Stimulated activated CD4-positive, alpha-beta T cell treated with anti-CD3 and anti-CD28 coated beads, Interleukin-1b, Interleukin-23, amount 100 ng/mL, for 4 hours (primary cell): ENCODE data around the gene MEG3.
"Not testable (repeated sequence)": the region's sequence is repeated elsewhere in the genome, so short reads cannot be mapped to it uniquely, and the experiment has no call there.

Source experiments
- DNase-seq, 2 donors: peaks; one replicate each; pipeline ENCODE4 v3.0.0-alpha.2; 2020; ENCODE audit warnings: low read depth in 2 of 2

Gene MEG3

GRCh38 chr14:100788942-100789341 lies 37.0 kb upstream of the MEG3 start:
- no peak for DNase-seq

- DNase-seq: no peak
These were observed 36.2 kb upstream of the MEG3 start for GRCh38 chr14:100789460-100790417.

GRCh38 chr14:100790502-100791347 lies 35.2 kb upstream of the MEG3 start:
- no peak for DNase-seq

GRCh38 chr14:100791348-100791735 lies 34.6 kb upstream of the MEG3 start:
- DNase-seq: no peak

GRCh38 chr14:100791995-100792394 lies 33.9 kb upstream of the MEG3 start:
- DNase-seq: no peak

- DNase-seq: no peak
These were observed 29.0 kb upstream of the MEG3 start for GRCh38 chr14:100796946-100797345.

GRCh38 chr14:100800041-100800440 lies 25.9 kb upstream of the MEG3 start:
- no peak for DNase-seq

GRCh38 chr14:100801433-100801832 lies 24.5 kb upstream of the MEG3 start:
- not testable (repeated sequence) for DNase-seq

GRCh38 chr14:100802179-100802578 lies 23.7 kb upstream of the MEG3 start:
- no peak for DNase-seq

GRCh38 chr14:100802766-100803165 lies 23.2 kb upstream of the MEG3 start:
- DNase-seq: no peak

- no peak for DNase-seq
These were observed 22.7 kb upstream of the MEG3 start for GRCh38 chr14:100803226-100803625.

- DNase-seq: no peak
These were observed 22.2 kb upstream of the MEG3 start for GRCh38 chr14:100803676-100804075.

- no peak for DNase-seq
These were observed 21.8 kb upstream of the MEG3 start for GRCh38 chr14:100804138-100804537.

- DNase-seq: no peak
These were observed 21.2 kb upstream of the MEG3 start for GRCh38 chr14:100804558-100805309.

- no peak for DNase-seq
These were observed 19.5 kb upstream of the MEG3 start for GRCh38 chr14:100806386-100806785.

- DNase-seq: no peak
These were observed 18.4 kb upstream of the MEG3 start for GRCh38 chr14:100807496-100807895.

- no peak for DNase-seq
These were observed 17.8 kb upstream of the MEG3 start for GRCh38 chr14:100807979-100808734.

- DNase-seq: no peak
These were observed 15.5 kb upstream of the MEG3 start for GRCh38 chr14:100810435-100810834.

GRCh38 chr14:100810861-100811461 lies 15.0 kb upstream of the MEG3 start:
- DNase-seq: no peak

GRCh38 chr14:100813291-100813690 lies 12.6 kb upstream of the MEG3 start:
- no peak for DNase-seq
